ENCODE data around the gene ZNF367. TPM values are rescaled to one million over a fixed set of nuclear protein-coding genes. Genes with fewer than 3 reads are reported as not detected.

The ZNF367 gene
- total and polyA plus RNA-seq, 2 experiments from 2014 or later = 2.5 to 12.3 TPM

GRCh38 chr9:96399325-96399633 is 18.9 kb downstream of the ZNF367 start:
- H3K4me3 Mint-ChIP-seq = no peak overlapping the region
- no peak for DNase-seq (ENCODE audit: low spot score)
- Histone ChIP-seq H2AFZ (no peak overlapping the region; the same call in 1 of the 2 replicates), H3F3A (replicated peaks; ENCODE audit: low read depth) (peaks cover 14% of the 10 kb centered on the region; the same call in 1 of the 2 replicates), H3K9me2 (ENCODE audit: insufficient read depth) (no peaks in the 10 kb centered on the region), H3K4me1 (ENCODE audit: insufficient read depth) (peaks cover 39% of the 10 kb centered on the region), H3K4me2 (peak overlapping the region; percentile 59), H3K27me3 (ENCODE audit: insufficient read depth) (no peaks in the 10 kb centered on the region), H4K20me1 (replicated peaks; ENCODE audit: insufficient read depth) (peaks cover 20% of the 10 kb centered on the region), H3K79me2 (replicated peaks; ENCODE audit: insufficient read depth) (peaks cover 68% of the 10 kb centered on the region), H3K27ac (ENCODE audit: low read depth) (peak overlapping the region; percentile 96), H3K4me3 (peak overlapping the region; percentile 25; the same call in 1 of the 2 replicates), H3K36me3 (ENCODE audit: insufficient read depth) (no peaks in the 10 kb centered on the region; the same call in 1 of the 2 replicates)
- peak overlapping the region; percentile 90; the same call in 1 of the 2 replicates for H3K27ac Mint-ChIP-seq
- H3K36me3 Mint-ChIP-seq (ENCODE audit: low read depth) = peaks cover 30% of the 10 kb centered on the region
- peaks cover 5% of the 10 kb centered on the region for H3K27me3 Mint-ChIP-seq (ENCODE audit: insufficient read depth, low read depth, poor library complexity)
- peaks cover 31% of the 10 kb centered on the region for H3K4me1 Mint-ChIP-seq
- TF ChIP-seq ZNF114 (CRISPR knock-in tag; IDR thresholded peaks at IDR 0.05) = no peak
- TF ChIP-seq JUNB (IDR thresholded peaks at IDR 0.05; ENCODE audit: unreplicated experiment) = no peak
- TF ChIP-seq ZNF331 (CRISPR knock-in tag; IDR thresholded peaks at IDR 0.05; ENCODE audit: low read depth) = no peak
- peaks cover 18% of the 10 kb centered on the region for H3K9me3 Mint-ChIP-seq
- ATAC-seq = no peak

- H3K4me3 Mint-ChIP-seq = no peak overlapping the region; the same call in 2 of the 3 replicates
These were observed 19.4 kb downstream of the ZNF367 start for GRCh38 chr9:96398582-96399324.

More at GRCh38 chr9:96398582-96399324, 19.4 kb downstream of the ZNF367 start:
- Histone ChIP-seq H2AFZ (no peak overlapping the region; the same call in 1 of the 2 replicates), H3K4me2 (peak overlapping the region; percentile 59), H3K4me1 (ENCODE audit: insufficient read depth) (peaks cover 43% of the 10 kb centered on the region), H3K4me3 (peak overlapping the region; percentile 25; the same call in 1 of the 2 replicates), H3F3A (replicated peaks; ENCODE audit: low read depth) (peaks cover 14% of the 10 kb centered on the region; the same call in 1 of the 2 replicates), H3K27me3 (ENCODE audit: insufficient read depth) (no peaks in the 10 kb centered on the region), H4K20me1 (replicated peaks; ENCODE audit: insufficient read depth) (peaks cover 20% of the 10 kb centered on the region), H3K79me2 (replicated peaks; ENCODE audit: insufficient read depth) (peaks cover 62% of the 10 kb centered on the region), H3K27ac (ENCODE audit: low read depth) (peak overlapping the region; percentile 96), H3K36me3 (ENCODE audit: insufficient read depth) (no peaks in the 10 kb centered on the region; the same call in 1 of the 2 replicates), H3K9me2 (ENCODE audit: insufficient read depth) (no peaks in the 10 kb centered on the region)
- peaks cover 34% of the 10 kb centered on the region for H3K4me1 Mint-ChIP-seq
- ATAC-seq (peak; percentile 68), DNase-seq (ENCODE audit: low spot score) (peak; percentile 56)
- peaks cover 30% of the 10 kb centered on the region for H3K36me3 Mint-ChIP-seq (ENCODE audit: low read depth)
- no peak for TF ChIP-seq STAT1 (IDR thresholded peaks at IDR 0.05; ENCODE audit: unreplicated experiment)
- no peak for TF ChIP-seq EZH2phosphoT487 (IDR thresholded peaks at IDR 0.05; ENCODE audit: unreplicated experiment)
- TF ChIP-seq JUNB (IDR thresholded peaks at IDR 0.05; ENCODE audit: unreplicated experiment) = no peak
- TF ChIP-seq ZNF462 (CRISPR knock-in tag; IDR thresholded peaks at IDR 0.05) = no peak
- no peak for TF ChIP-seq REST (IDR thresholded peaks at IDR 0.05; ENCODE audit: unreplicated experiment)
- TF ChIP-seq ZNF114 (CRISPR knock-in tag; IDR thresholded peaks at IDR 0.05) = no peak
- no peak for TF ChIP-seq ETS1 (IDR thresholded peaks at IDR 0.05)
- no peak for TF ChIP-seq EZH2 (IDR thresholded peaks at IDR 0.05; ENCODE audit: low read depth, unreplicated experiment)
- H3K9me3 Mint-ChIP-seq = peaks cover 18% of the 10 kb centered on the region
- H3K27me3 Mint-ChIP-seq (ENCODE audit: insufficient read depth, low read depth, poor library complexity) = peaks cover 5% of the 10 kb centered on the region
- peak overlapping the region; percentile 90 for H3K27ac Mint-ChIP-seq
